ENCODE data around the gene XIRP2. TPM values are rescaled to one million over a fixed set of nuclear protein-coding genes. Genes with fewer than 3 reads are reported as not detected.

Gene XIRP2
- total and polyA plus RNA-seq, 2 of the 4 experiments (the other 2 are of a cell fraction), result 0.05 to 0.18 TPM

DNA sequence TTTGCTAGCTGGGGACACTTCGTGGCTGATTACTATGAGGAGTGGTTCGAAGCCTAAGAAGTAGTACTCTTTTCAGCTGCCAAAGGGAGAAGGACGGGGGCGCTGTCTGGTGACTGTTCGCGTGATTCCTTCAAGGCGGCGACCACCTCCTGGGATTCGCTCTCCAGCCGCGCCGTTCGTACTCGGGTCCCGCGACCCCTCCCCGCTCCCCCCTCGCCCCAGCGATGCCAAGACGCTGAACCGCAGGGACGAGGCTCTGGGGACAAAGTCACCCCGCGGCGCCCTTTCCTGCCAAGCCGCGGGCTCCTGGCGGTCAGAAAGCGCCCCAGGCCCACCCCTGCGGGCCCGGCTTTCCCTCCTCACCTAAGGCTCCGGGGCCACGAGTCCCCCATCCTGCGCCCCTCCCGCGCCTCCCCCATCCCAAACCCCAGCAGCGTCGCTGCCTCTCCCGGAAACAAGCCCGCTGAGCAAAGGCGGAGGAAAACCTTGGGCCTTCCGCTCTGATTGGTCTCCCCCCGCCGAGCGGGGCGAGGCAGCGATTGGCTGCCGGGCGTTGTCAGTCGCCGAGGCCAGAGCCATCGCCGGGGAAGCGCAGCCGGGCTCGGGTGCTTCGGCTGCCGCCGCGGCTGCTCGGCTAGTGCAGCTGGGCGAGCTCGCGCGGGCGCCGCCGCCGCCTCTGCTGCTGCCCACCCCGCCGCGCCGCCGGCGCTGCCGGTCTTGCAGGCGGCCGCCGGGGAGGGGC is 404.3 kb downstream of the XIRP2 start, which contains the start of gene B3GALT1:
Gene B3GALT1 (plus strand): TSS at position 572 of the 742 bp plus-strand sequence.
- peak within 1 kb of the TSS; percentile 16 for H2AK9ac ChIP-seq (replicated peaks; ENCODE audit: low read depth, low read length, poor library complexity)
- H3K36me3 ChIP-seq (ENCODE audit: control insufficient read depth, insufficient read depth, low read length), result no peaks in the 10 kb centered on the region
- H3K14ac ChIP-seq (replicated peaks; ENCODE audit: low read depth, low read length), result no peak within 1 kb of the TSS
- no peak within 1 kb of the TSS; the same call in 1 of the 2 replicates for H4K5ac ChIP-seq (ENCODE audit: low read depth, low read length)
- 0 out of 2 replicates have a peak within 1 kb of the TSS, but pooled peaks have one; percentile 12 for H3K4ac ChIP-seq (ENCODE audit: low read depth, low read length)
- no peaks in the 10 kb centered on the region for H3K27me3 ChIP-seq (ENCODE audit: control insufficient read depth, insufficient read depth, low read length)
- peak within 1 kb of the TSS; percentile 88 for H3K4me2 ChIP-seq (ENCODE audit: low read depth, low read length)
- dilution Hi-C loops (cut with HindIII; ENCODE audit: low sequenced_read_pairs, unreplicated experiment) (no loop called here), in situ Hi-C loops (cut with MboI; ENCODE audit: low sequenced_read_pairs) (loop anchor here (25.0 kb wide), 1 partner anchor 820 kb away; no protein-coding TSS in a partner anchor), intact Hi-C loops (cut with micrococcal nuclease) (loop anchor here (2.0 to 10.0 kb wide), 6 partner anchors 238 to 825 kb away; no protein-coding TSS in a partner anchor)
- WGBS, 2 experiments (ENCODE audit: extremely low coverage in 2 of 2, insufficient read length in 1 of 2), result 1% methylated on average over 46 of the region's 79 CpGs; no CpG with 5 or more reads in 1 of the 2 experiments
- no peak within 1 kb of the TSS for H2BK20ac ChIP-seq (ENCODE audit: low read depth, low read length)
- H3K56ac ChIP-seq (ENCODE audit: extremely low read depth, insufficient read depth, low read length), result no peak within 1 kb of the TSS
- no peaks in the 10 kb centered on the region for H4K20me1 ChIP-seq (ENCODE audit: insufficient read depth, low read length)
- no peaks in the 10 kb centered on the region for H3K9me3 ChIP-seq (ENCODE audit: control insufficient read depth, insufficient read depth, low read length)
- H3K27ac ChIP-seq (ENCODE audit: insufficient read depth, low read length), result peak within 1 kb of the TSS; percentile 67
- no peak within 1 kb of the TSS for H2AK5ac ChIP-seq (ENCODE audit: low read depth, low read length)
- H3K9ac ChIP-seq (ENCODE audit: low read depth, low read length), result peak within 1 kb of the TSS; percentile 72
- H2AFZ ChIP-seq (replicated peaks; ENCODE audit: low read length, poor library complexity), result peak within 1 kb of the TSS; percentile 92
- H3K9me1 ChIP-seq (ENCODE audit: insufficient read depth, low read length), result no peaks in the 10 kb centered on the region
- peak within 1 kb of the TSS in 1 of 2 experiments; percentile 64; a peak in 1 of 4 replicates for H4K8ac ChIP-seq (ENCODE audit: low read depth in 2 of 2, low read length in 2 of 2)
- no peak within 1 kb of the TSS for H4K91ac ChIP-seq (ENCODE audit: insufficient read depth, low read depth, low read length)
- peak; percentile 71; the same call in 1 of the 2 replicates for TF ChIP-seq MAZ (IDR thresholded peaks at IDR 0.05; ENCODE audit: borderline replicate concordance, low read depth, low read length)
- TF ChIP-seq, protein P1, sequence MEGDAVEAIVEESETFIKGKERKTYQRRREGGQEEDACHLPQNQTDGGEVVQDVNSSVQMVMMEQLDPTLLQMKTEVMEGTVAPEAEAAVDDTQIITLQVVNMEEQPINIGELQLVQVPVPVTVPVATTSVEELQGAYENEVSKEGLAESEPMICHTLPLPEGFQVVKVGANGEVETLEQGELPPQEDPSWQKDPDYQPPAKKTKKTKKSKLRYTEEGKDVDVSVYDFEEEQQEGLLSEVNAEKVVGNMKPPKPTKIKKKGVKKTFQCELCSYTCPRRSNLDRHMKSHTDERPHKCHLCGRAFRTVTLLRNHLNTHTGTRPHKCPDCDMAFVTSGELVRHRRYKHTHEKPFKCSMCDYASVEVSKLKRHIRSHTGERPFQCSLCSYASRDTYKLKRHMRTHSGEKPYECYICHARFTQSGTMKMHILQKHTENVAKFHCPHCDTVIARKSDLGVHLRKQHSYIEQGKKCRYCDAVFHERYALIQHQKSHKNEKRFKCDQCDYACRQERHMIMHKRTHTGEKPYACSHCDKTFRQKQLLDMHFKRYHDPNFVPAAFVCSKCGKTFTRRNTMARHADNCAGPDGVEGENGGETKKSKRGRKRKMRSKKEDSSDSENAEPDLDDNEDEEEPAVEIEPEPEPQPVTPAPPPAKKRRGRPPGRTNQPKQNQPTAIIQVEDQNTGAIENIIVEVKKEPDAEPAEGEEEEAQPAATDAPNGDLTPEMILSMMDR (conservative IDR thresholded peaks at IDR 0.05; ENCODE audit: low read depth, low read length), result peak; percentile 34
- TF ChIP-seq FOS (IDR thresholded peaks at IDR 0.05; ENCODE audit: low read depth, low read length), result 0 out of 2 replicates have a peak, but pooled peaks have one; percentile 23
- no peak for TF ChIP-seq CHD1 (IDR thresholded peaks at IDR 0.05; ENCODE audit: low read depth, low read length)
- no peak for TF ChIP-seq RCOR1 (IDR thresholded peaks at IDR 0.05; ENCODE audit: insufficient replicate concordance, low read length)
- peak; percentile 49; the same call in 1 of the 2 replicates for TF ChIP-seq MXI1 (IDR thresholded peaks at IDR 0.05; ENCODE audit: borderline replicate concordance, low read depth, low read length)
- TF ChIP-seq RAD21 (IDR thresholded peaks at IDR 0.05; ENCODE audit: low read length), result no peak; the same call in 1 of the 2 replicates
- H2BK15ac ChIP-seq (ENCODE audit: low read depth, low read length), result no peak within 1 kb of the TSS
- H3K18ac ChIP-seq (ENCODE audit: low read depth, low read length), result peak within 1 kb of the TSS; percentile 12; the same call in 1 of the 2 replicates
- DNase-seq, result peak; percentile 93
- peak within 1 kb of the TSS; percentile 26 for H2BK5ac ChIP-seq (ENCODE audit: low read depth, low read length, poor library complexity, severe bottlenecking)
- peak within 1 kb of the TSS; percentile 68 for H3K4me3 ChIP-seq (ENCODE audit: insufficient read depth, low read depth, low read length)
- CTCF ChIA-PET, result interaction anchor here (0.6 kb wide), 1 partner anchor 23 kb away, joined by 3 read pairs; no protein-coding TSS in a partner anchor
- no peak within 1 kb of the TSS for H3K23ac ChIP-seq (ENCODE audit: low read depth, low read length)
- no peaks in the 10 kb centered on the region for H3K79me1 ChIP-seq (ENCODE audit: low read depth in 1 of 2, low read length in 2 of 2)
- no TSS peak for BruUV-seq (replicated peaks)
- H2BK120ac ChIP-seq (ENCODE audit: low read depth, low read length), result 0 out of 2 replicates have a peak within 1 kb of the TSS, but pooled peaks have one; percentile 7
- ATAC-seq (ENCODE audit: low read depth), result peak; percentile 98
- no peaks in the 10 kb centered on the region; the same call in 1 of the 2 replicates for H3K4me1 ChIP-seq (ENCODE audit: control insufficient read depth, insufficient read depth, low read length)
- POLR2A ChIA-PET (ENCODE audit: unreplicated experiment), result interaction anchor here (0.6 kb wide), 1 partner anchor 378 kb away, joined by 3 read pairs; no protein-coding TSS in a partner anchor
